Neural cell (in vitro differentiated cells): ENCODE measurements around the gene ASB18.

Experiments
- CTCF ChIP-seq: fragments of 450-650 bp; IDR thresholded peaks from 2 replicates; pipeline ENCODE4 v1.5.1; 2014; ENCODE audit warnings: antibody characterized with exemption, mild to moderate bottlenecking, moderate library complexity; ENCODE audit not compliant: poor library complexity, severe bottlenecking
- EP300 ChIP-seq: fragments of 450-650 bp; conservative IDR thresholded peaks from 2 replicates; pipeline ENCODE4 v1.6.1; 2014; ENCODE audit warnings: antibody characterized with exemption, mild to moderate bottlenecking, moderate library complexity; ENCODE audit not compliant: poor library complexity, severe bottlenecking
- EZH2 ChIP-seq: fragments of 200-600, 300-800 bp; shearing (Covaris generic), sonication (generic); IDR thresholded peaks from 2 replicates; pipeline ENCODE4 v1.6.1; 2014; ENCODE audit warnings: antibody characterized with exemption, low read length, borderline replicate concordance, mild to moderate bottlenecking; ENCODE audit not compliant: insufficient read depth, poor library complexity, severe bottlenecking
- MXI1 ChIP-seq: fragments of 450-650 bp; conservative IDR thresholded peaks from 2 replicates; pipeline ENCODE4 v1.6.1; 2014; ENCODE audit warnings: antibody characterized with exemption, mild to moderate bottlenecking; ENCODE audit not compliant: poor library complexity, severe bottlenecking
- POLR2AphosphoS5 ChIP-seq: IDR thresholded peaks from 2 replicates; pipeline ENCODE4 v1.6.1; 2012
- RAD21 ChIP-seq: fragments of 450-650 bp; conservative IDR thresholded peaks from 2 replicates; pipeline ENCODE4 v1.6.1; 2014; ENCODE audit warnings: antibody characterized with exemption, mild to moderate bottlenecking, moderate library complexity
- REST ChIP-seq: IDR thresholded peaks from 2 replicates; pipeline ENCODE4 v1.6.1; 2012; ENCODE audit warnings: borderline replicate concordance
- SMC3 ChIP-seq: fragments of 450-650 bp; conservative IDR thresholded peaks from 2 replicates; pipeline ENCODE4 v1.6.1; 2014; ENCODE audit warnings: antibody characterized with exemption, mild to moderate bottlenecking, moderate library complexity; ENCODE audit not compliant: poor library complexity
- TAF1 ChIP-seq: IDR thresholded peaks from 2 replicates; pipeline ENCODE4 v1.6.1; 2012; ENCODE audit warnings: low read depth

GRCh38 chr2:236176417-236176816 lies 87.8 kb downstream of the ASB18 start:
- peak; percentile 32 for TF ChIP-seq CTCF
- TF ChIP-seq EP300, result no peak
- no peak for TF ChIP-seq RAD21
- no peak for TF ChIP-seq TAF1
- no peak for TF ChIP-seq POLR2AphosphoS5
- TF ChIP-seq EZH2, result no peak
- no peak for TF ChIP-seq REST
- TF ChIP-seq SMC3, result no peak
- TF ChIP-seq MXI1, result no peak
